G401.6 (cell line): ENCODE data around the gene BRD1.
"Not testable (repeated sequence)": the region's sequence is repeated elsewhere in the genome, so short reads cannot be mapped to it uniquely, and the experiment has no call there.

Experiments used
- FAIRE-seq: peaks from 2 replicates; lab custom pipeline; 2012; peaks lifted over from hg19 to GRCh38; lab: Jason Lieb, UNC

Gene BRD1

DNA sequence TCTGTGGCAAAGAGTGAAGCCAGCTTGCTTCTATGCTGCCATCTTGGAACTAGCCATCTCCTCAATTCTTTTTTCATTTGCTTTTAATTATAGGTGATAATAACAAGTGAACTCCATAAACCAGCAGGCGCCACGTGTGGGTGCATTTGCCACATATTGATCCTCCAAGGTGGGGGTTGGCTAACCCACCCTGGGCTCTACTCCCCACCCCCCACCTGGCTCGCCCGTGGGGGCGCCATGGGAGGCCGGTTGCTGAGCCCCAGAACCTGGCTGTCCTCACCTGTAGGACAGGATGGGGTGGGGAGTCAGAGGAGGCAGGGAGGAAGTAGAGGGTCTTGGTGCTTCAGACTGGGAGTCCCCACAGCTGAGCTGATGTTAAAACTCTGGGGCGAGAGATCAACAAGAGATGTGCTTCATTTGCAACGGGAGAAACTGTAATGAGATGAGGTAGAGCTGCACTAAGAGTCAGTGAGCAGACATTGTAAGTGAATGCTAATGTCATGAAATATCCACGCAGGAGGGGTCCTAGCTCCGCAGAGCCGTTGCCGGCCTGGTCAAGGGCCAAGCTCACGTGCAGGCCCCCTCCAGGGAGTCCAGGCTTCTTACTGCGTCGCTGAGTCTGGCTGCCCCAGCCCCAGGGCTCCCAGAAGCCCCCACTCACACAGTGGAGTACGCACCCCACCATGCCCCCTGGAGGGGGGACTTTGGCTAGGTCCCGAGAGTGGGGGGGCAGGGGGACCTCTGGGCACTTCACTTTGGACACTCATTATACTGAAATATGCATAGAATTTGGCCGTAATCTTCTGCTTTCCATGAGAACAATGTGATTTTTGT, 59.4 kb downstream of the BRD1 start:
- no peak for FAIRE-seq

DNA sequence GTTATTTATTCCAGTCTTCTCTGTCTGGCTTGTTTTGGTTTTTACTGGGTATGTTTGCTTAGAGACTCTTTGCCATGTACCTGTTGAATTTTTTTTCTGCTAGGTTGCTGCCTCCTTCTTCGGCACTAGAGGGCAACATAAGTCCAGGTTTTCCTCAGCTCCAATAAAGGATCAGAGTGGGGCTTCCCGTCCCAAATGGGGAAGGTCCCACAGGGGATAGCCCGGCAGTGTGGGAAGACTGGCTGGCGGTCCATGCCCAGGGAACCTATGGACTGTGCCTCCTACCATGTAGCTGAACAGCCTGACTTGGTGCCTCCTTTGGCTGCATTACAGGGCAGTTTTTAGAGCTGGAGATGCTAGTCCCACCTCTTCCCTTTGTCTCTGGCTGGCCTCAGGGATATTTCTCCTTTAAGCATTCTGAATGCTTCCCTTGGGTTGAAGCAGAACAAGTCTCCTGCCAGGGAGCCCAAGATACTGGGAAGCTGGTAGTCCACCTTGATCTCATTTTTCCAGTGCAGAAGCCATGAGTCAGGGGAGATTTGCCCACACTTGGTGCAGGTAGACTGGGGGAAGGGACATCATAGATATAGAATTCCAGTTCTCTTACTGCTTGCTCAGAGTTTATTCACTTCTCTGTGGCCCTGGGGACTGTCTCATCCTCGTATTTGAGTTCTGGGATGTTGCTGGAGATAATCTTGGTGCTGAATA, 60.2 kb downstream of the BRD1 start:
- peak; percentile 89 for FAIRE-seq

DNA sequence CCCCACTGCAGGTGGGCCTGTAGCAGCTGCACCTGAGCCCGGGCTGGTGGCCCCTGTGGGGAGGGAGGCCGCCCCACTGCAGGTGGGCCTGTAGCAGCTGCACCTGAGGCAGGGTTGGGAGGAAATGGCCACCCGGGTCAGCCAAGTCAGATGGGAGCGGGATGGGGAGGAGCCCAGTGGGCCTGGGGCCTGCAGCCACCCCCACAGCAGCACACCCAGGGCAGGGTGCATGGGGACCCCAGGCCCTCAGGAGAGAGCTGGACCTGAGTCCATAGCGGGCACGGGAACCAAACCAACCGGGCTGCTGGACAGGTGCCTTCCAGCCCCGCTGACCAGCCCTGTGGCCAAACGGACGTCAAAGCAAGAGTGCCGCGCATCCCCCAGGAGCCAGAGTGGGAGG, 61.7 kb downstream of the BRD1 start:
- no peak for FAIRE-seq

DNA sequence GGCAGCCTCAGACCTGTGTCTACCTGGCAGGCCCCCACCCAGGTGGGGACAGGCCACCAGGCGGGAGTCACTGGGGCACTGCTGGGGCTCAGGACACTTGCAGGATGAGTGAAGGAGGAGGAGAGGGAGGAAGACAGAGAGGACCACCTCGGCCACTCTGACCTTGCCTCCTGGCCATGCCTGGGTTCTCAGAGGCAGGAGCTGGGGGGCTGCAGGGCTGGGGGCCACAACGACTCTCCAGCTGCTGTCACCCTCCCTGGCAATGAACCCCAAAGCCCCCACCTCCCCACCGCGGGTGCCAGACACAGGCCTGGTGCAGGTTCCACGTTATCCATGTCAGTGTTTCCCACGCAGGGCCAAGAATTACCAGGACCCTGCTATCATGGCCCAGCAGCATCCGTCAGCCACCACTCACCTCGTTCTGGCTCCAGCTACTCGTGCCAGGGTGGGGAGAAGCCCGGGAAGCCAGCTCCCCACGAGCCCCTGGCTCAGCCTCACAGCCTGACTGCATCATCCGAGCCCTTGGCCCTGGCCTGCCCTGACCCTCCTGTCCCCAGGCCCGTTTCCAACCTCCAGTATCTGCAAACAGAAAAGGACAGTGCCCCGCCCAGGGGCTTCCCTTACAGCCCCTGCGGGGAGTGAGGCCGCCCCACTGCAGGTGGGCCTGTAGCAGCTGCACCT, 62.4 kb downstream of the BRD1 start:
- no peak for FAIRE-seq

- no peak for FAIRE-seq
Measured at GRCh38 chr22:49764127-49764581, 63.5 kb downstream of the BRD1 start.

GRCh38 chr22:49763696-49764095, 64.0 kb downstream of the BRD1 start:
- FAIRE-seq = no peak

DNA sequence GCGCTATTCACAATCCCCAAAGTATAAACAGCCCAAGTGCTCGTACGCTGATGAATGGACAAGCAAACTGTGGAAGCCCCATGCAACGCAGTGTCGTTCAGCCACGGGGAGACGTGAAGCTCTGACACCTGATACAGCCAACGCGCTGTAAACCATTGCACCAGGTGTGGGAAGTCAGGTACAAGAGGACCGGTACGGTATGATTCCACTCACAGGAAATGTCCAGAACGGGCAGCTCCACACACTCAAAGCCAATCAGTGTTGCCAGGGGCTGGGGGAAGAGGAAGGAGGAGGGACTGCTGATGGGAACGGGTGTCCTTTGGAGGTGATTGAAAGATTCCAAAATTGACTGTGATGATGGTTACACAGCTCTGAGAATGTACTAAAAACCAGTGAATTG, 64.5 kb downstream of the BRD1 start:
- FAIRE-seq = no peak

GRCh38 chr22:49762571-49762970, 65.1 kb downstream of the BRD1 start:
- FAIRE-seq = not testable (repeated sequence)

DNA sequence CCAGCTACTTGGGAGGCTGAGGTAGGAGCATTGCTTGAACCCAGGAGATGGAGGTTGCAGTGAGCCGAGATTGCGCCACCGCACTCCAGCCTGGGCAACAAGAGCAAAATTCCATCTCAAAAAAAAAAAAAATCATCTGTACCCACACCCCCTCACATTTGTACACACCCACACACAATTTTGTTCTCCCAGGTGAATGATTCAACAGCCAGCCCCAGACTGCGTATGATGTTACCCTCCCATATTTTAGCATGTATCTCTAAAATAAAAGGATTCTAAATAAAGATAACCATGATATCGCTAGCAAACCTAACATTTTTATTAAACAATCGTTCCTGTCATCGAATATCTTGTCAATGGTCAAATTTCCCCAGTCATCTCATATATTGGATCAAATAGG, 65.8 kb downstream of the BRD1 start:
- FAIRE-seq = no peak

- no peak for FAIRE-seq
Measured at GRCh38 chr22:49760630-49761571, 66.8 kb downstream of the BRD1 start.

- FAIRE-seq = no peak
Measured at GRCh38 chr22:49760280-49760629, 67.4 kb downstream of the BRD1 start.

GRCh38 chr22:49756676-49757075, 71.0 kb downstream of the BRD1 start:
- FAIRE-seq = no peak

- FAIRE-seq = no peak
Measured at GRCh38 chr22:49756201-49756600, 71.5 kb downstream of the BRD1 start.

DNA sequence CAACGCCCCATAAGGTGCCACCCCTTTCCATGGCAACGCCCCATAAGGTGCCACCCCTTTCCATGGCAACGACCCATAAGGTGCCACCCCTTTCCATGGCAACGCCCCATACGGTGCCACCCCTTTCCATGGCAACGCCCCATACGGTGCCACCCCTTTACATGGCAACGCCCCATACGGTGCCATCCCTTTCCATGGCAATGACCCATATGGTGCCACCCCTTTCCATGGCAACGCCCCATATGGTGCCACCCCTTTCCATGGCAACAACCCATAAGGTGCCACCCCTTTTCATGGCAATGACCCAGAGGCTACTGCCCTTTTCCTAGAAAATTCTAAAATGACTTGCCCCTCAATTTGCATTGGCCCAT, 72.1 kb downstream of the BRD1 start:
- FAIRE-seq = no peak

DNA sequence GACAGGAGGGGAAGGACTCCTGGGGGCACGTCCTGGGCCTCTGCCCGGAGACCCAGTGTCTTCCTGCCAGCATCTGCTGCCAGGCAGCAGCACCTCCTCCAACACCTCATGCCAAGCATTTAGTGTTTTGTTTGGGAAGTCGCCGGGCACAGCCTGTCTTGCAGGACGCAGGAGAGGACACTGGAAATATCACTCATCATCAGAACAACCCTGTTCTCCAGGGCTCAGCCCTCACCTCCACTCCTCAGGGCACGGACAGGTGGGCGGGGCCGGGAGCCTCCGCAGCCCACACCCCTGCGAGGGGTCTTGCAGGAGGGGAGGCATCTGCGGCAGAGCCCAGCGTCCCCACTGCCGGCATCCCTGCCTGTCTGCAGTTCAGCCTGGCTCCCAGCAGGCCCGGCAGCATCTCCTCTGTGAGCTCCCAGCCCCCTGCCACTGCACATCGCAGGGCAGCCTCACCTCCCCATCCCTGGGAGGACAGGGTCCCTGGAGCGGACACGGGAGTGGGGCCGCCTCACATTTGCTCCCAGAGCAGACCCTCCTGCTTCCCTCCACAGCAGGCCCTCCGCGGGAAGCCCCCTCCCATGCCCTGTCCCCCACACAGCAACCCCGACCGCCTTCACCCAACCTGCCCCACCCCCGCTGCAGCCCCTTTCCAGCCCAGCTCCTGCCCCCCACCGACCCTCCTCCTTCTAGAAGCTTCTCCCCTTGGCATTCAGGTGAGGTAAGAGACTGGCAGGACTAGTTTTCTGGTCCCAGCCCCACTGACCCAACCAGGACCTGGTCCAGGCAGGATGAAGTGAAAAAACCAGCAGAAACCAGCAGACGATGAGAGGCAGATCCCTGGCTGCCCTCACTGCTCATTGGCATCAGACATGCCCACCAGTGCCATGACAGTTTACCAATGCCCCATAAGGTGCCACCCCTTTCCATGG, 72.7 kb downstream of the BRD1 start:
- FAIRE-seq = no peak

GRCh38 chr22:49753961-49754695, 73.5 kb downstream of the BRD1 start:
- FAIRE-seq = no peak

GRCh38 chr22:49753276-49753890, 74.3 kb downstream of the BRD1 start:
- no peak for FAIRE-seq

DNA sequence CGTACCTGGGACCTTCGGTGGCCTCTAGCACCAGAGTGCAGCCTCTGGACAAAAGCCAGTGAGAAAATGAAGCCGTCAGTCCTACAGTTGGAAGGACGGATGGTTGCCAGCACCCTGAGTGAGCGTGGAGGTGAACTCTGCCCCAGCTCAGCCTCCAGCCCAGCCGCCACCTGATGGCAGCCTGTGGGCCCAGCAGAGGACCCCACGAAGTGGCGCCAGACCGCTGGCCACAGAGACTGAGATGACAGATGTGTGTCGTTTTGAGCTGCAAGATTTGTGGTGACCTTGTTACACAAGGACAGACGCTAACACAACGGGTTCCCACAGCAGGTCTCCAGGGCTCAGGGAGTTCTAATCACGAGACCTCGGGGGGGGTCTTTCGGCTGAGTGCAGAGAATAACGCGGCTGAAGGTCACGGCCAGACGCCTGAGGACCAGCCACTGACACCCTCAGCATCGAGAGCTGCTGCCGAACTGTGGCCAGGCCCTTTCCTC, 75.0 kb downstream of the BRD1 start:
- no peak for FAIRE-seq

GRCh38 chr22:49751966-49752597, 75.6 kb downstream of the BRD1 start:
- no peak for FAIRE-seq
